RWPE2 (cell line): ENCODE results near the gene PLCB1.
A peak's percentile ranks its signal among the peaks of the same experiment; 100 is the strongest.

Experiments used
- ATAC-seq: fragments of 200-7000 bp; cut with Tn5 transposase; 3 replicates; pipeline ENCODE4 v1.9.1; 2021; ENCODE audit warnings: low read depth
- DNase-seq: peaks from one replicate; pipeline ENCODE4 v3.0.0-alpha.2; 2020; ENCODE audit warnings: low spot score
- H3K27ac ChIP-seq: fragments of 450-650 bp; 2 replicates; pipeline ENCODE4 v1.5.1; 2017; ENCODE audit warnings: mild to moderate bottlenecking; ENCODE audit not compliant: poor library complexity, severe bottlenecking
- H3K27me3 ChIP-seq: fragments of 250-450 bp; sonication (Bioruptor Pico); 2 replicates; pipeline ENCODE4 v1.5.1; 2021; ENCODE audit warnings: mild to moderate bottlenecking, moderate library complexity; ENCODE audit not compliant: insufficient read depth, poor library complexity, severe bottlenecking
- H3K36me3 ChIP-seq: fragments of 250-450 bp; sonication (Bioruptor Pico); 2 replicates; pipeline ENCODE4 v1.5.1; 2020; ENCODE audit warnings: low read depth, mild to moderate bottlenecking, moderate library complexity
- H3K4me1 ChIP-seq: fragments of 250-450 bp; sonication (Bioruptor Pico); 2 replicates; pipeline ENCODE4 v1.5.1; 2021; ENCODE audit warnings: mild to moderate bottlenecking, moderate library complexity; ENCODE audit not compliant: insufficient read depth, poor library complexity, severe bottlenecking
- H3K4me3 ChIP-seq: fragments of 250-450 bp; sonication (Bioruptor Pico); 2 replicates; pipeline ENCODE4 v1.5.1; 2021; ENCODE audit warnings: mild to moderate bottlenecking, moderate library complexity; ENCODE audit not compliant: severe bottlenecking
- H3K9me3 ChIP-seq: fragments of 250-450 bp; sonication (Bioruptor Pico); 2 replicates; pipeline ENCODE4 v1.5.1; 2021; ENCODE audit warnings: mild to moderate bottlenecking, moderate library complexity; ENCODE audit not compliant: severe bottlenecking
- TF ChIP-seq, protein P1 (sequence below): fragments of 450-650 bp; IDR thresholded peaks from one replicate; pipeline ENCODE4 v1.5.1; 2017; ENCODE audit warnings: mild to moderate bottlenecking, moderate library complexity; ENCODE audit not compliant: poor library complexity, severe bottlenecking

Gene PLCB1

GRCh38 chr20:8128291-8129060, 3.6 kb upstream of the PLCB1 start:
- no peak for DNase-seq
- TF ChIP-seq, protein P1, sequence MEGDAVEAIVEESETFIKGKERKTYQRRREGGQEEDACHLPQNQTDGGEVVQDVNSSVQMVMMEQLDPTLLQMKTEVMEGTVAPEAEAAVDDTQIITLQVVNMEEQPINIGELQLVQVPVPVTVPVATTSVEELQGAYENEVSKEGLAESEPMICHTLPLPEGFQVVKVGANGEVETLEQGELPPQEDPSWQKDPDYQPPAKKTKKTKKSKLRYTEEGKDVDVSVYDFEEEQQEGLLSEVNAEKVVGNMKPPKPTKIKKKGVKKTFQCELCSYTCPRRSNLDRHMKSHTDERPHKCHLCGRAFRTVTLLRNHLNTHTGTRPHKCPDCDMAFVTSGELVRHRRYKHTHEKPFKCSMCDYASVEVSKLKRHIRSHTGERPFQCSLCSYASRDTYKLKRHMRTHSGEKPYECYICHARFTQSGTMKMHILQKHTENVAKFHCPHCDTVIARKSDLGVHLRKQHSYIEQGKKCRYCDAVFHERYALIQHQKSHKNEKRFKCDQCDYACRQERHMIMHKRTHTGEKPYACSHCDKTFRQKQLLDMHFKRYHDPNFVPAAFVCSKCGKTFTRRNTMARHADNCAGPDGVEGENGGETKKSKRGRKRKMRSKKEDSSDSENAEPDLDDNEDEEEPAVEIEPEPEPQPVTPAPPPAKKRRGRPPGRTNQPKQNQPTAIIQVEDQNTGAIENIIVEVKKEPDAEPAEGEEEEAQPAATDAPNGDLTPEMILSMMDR = no peak
- peaks cover 28% of the 10 kb centered on the region for H3K27me3 ChIP-seq
- H3K27ac ChIP-seq = no peak overlapping the region
- no peak for ATAC-seq
- no peak overlapping the region for H3K4me3 ChIP-seq
- H3K36me3 ChIP-seq = no peaks in the 10 kb centered on the region
- no peaks in the 10 kb centered on the region for H3K9me3 ChIP-seq
- H3K4me1 ChIP-seq = no peaks in the 10 kb centered on the region

DNA sequence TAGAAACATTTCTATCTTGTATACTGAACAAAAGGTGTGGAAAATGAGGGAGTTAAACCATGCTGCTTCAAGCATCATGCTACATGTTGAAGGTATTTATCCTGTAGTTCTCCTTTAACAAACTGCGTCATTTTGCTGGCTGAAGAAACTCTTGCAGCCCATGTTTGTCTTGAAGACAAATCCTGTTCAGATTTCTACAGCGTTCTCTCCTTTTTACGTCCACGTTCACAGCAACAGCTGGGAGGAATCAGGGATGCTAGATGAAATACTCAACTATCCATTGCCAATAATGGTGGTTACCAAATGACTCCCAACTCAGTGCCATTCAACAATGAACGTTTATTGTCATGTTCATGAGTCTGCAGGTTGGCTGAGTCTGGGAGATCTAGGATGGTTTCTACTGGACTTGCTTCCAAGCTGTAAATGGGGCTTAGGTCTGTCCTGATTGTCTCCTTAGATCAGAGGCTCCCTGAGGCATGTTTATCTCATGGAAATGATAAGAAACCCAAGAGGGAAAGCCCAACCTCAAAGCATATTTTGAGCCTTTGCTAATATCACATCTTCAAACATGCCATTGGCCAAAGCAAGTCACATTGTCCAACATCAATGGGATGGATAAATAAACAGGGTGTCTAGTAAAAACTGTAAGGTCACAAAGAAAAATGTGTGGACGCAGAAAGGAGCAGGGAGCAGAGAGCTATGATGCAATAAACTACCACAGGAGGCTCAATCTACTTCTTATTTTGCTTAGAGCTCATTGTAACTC, 2.7 kb upstream of the PLCB1 start:
- no peak for ATAC-seq
- DNase-seq = no peak
- H3K4me1 ChIP-seq = no peaks in the 10 kb centered on the region

DNA sequence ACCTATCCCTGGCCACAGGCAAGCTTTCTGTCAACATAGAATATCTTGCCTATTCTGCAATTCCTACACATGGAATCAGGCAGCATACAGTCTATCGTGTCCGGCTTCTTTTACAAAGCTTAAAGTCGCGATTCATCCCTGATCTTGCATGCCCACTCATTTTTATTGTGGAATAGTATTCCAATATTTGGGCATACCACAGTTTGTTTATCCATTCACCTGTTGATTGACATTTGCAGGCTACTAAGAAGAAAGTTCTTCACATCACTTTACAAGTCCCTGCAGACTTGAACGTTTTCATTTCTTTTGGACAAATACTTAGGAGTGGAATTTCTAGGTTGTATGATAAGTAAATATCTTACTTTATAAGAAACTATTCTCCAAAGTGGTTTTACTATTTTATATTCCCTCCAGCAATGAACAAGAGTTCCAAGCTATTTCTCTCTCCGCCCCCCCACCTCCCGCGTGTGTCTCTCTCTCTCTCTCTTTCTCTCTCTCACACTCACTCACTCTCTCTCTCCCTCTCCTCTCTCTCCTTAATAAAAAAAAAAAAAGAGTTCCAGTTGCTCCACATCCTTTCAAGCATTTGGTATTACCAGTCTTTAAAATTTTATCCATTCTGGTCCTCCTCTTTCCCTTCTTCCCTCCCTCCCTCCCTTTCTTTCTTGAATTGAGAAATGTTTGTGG, 1.1 kb upstream of the PLCB1 start:
- TF ChIP-seq, protein P1 = no peak
- H3K4me3 ChIP-seq = no peak overlapping the region
- ATAC-seq = no peak

More for the DNA sequence above, 2.7 kb upstream of the PLCB1 start:
- Histone ChIP-seq H3K4me3 (no peak overlapping the region), H3K36me3 (no peaks in the 10 kb centered on the region), H3K27ac (no peak overlapping the region), H3K27me3 (peaks cover 38% of the 10 kb centered on the region), H3K9me3 (no peaks in the 10 kb centered on the region)
- TF ChIP-seq, protein P1 = no peak

GRCh38 chr20:8132484-8133309, 631 bp downstream of the PLCB1 start:
- ATAC-seq = peak; percentile 10

More for the DNA sequence above, 1.1 kb upstream of the PLCB1 start:
- no peaks in the 10 kb centered on the region for H3K36me3 ChIP-seq
- H3K4me1 ChIP-seq = no peaks in the 10 kb centered on the region
- H3K9me3 ChIP-seq = no peaks in the 10 kb centered on the region
- H3K27me3 ChIP-seq = peaks cover 45% of the 10 kb centered on the region
- no peak overlapping the region for H3K27ac ChIP-seq
- no peak for DNase-seq

More at GRCh38 chr20:8132484-8133309, 631 bp downstream of the PLCB1 start:
- Histone ChIP-seq H3K4me3 (peak overlapping the region; percentile 27), H3K27ac (no peak overlapping the region), H3K4me1 (no peaks in the 10 kb centered on the region), H3K36me3 (no peaks in the 10 kb centered on the region), H3K9me3 (no peaks in the 10 kb centered on the region), H3K27me3 (peaks cover 45% of the 10 kb centered on the region)
- TF ChIP-seq, protein P1 = no peak
- DNase-seq = no peak
